GM12892 (cell line): ENCODE data around the gene ARFGAP2.

Source experiments
- POLR2A ChIP-seq: IDR thresholded peaks from 2 replicates; pipeline ENCODE4 v1.6.1; 2011; ENCODE audit warnings: low read depth, low read length, control low read depth
- POLR2AphosphoS5 ChIP-seq: IDR thresholded peaks from 2 replicates; pipeline ENCODE4 v1.6.1; 2011; ENCODE audit warnings: low read depth, low read length, control low read depth

DNA sequence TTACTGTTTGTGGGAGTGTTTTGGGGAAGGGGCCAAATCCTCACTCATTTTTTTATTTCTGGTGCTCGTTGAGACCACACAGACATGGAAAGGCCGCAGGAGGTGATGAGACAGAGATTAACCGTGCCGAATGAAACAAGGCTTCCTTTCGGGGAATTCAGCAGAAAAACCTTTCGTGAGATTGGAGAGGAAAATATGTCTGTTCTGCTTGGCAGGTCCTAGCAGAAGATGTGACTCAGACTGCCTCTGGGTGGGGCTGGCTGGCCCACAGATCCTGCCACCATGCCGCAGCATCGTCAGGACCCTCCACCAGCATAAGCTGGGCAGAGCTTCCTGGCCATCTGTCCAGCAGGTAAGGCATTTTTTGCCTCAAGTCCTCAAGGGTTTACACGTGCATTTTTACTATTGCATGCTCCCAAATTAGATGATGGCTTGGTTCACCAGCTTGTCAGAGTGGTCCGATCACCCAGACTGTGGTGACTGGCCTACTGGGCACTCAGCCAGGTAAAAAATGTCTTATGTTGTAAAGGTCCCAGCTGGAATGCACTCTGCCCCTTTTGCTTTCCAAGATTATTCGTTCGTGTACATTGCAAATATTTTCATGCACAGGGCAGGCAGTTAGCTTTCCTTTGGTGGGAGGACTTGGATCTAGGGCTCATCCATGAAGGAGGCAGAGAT lies 39.6 kb upstream of the ARFGAP2 start:
- no peak for TF ChIP-seq POLR2AphosphoS5
- 0 out of 2 replicates have a peak, but pooled peaks have one; percentile 30 for TF ChIP-seq POLR2A
